HEK293T (cell line): Measurements from ENCODE around the gene CNNM3.

ENCODE experiments used
- CTCF ChIA-PET: fragments of 350-600 bp; formaldehyde crosslinking; extraction: SDS; loops from one replicate; lab custom pipeline; 2021; ENCODE audit warnings: antibody characterized with exemption, inconsistent platforms; lab: Yijun Ruan, JAX
- POLR2A ChIA-PET: fragments of 350-600 bp; formaldehyde crosslinking; extraction: SDS; loops from one replicate; lab custom pipeline; 2020; ENCODE audit warnings: antibody characterized with exemption, inconsistent platforms; lab: Yijun Ruan, JAX
- DNase-seq: peaks from one replicate; pipeline ENCODE4 v3.0.0; 2012; ENCODE audit warnings: mixed read lengths; ENCODE audit errors: extremely low spot score
- ARNT ChIP-seq: fragments of 450-650 bp; IDR thresholded peaks from 2 replicates; pipeline ENCODE4 v1.6.1; 2017; ENCODE audit warnings: mild to moderate bottlenecking
- BHLHE40 ChIP-seq: fragments of 450-650 bp; IDR thresholded peaks from 2 replicates; pipeline ENCODE4 v1.6.1; 2016; ENCODE audit warnings: mild to moderate bottlenecking, moderate library complexity, borderline replicate concordance
- CTBP1 ChIP-seq: fragments of 450-650 bp; IDR thresholded peaks from 2 replicates; pipeline ENCODE4 v1.6.1; 2016; ENCODE audit warnings: borderline replicate concordance
- ELF4 ChIP-seq: fragments of 450-650 bp; IDR thresholded peaks from 2 replicates; pipeline ENCODE4 v1.6.1; 2017; ENCODE audit warnings: antibody characterized with exemption
- FOXA1 ChIP-seq: fragments of 450-650 bp; IDR thresholded peaks from 2 replicates; pipeline ENCODE4 v1.6.1; 2016; ENCODE audit warnings: mild to moderate bottlenecking
- FOXK2 ChIP-seq: fragments of 450-650 bp; IDR thresholded peaks from 2 replicates; pipeline ENCODE4 v1.6.1; 2016; ENCODE audit warnings: mild to moderate bottlenecking
- FOXM1 ChIP-seq: fragments of 450-650 bp; IDR thresholded peaks from 2 replicates; pipeline ENCODE4 v1.6.1; 2017; ENCODE audit warnings: mild to moderate bottlenecking, borderline replicate concordance
- HDGF ChIP-seq: fragments of 450-650 bp; IDR thresholded peaks from 2 replicates; pipeline ENCODE4 v1.6.1; 2017; ENCODE audit warnings: antibody characterized with exemption, borderline replicate concordance
- L3MBTL2 ChIP-seq: fragments of 450-650 bp; conservative IDR thresholded peaks from 2 replicates; pipeline ENCODE4 v1.6.1; 2016; ENCODE audit warnings: mild to moderate bottlenecking
- LEF1 ChIP-seq: fragments of 450-650 bp; IDR thresholded peaks from 2 replicates; pipeline ENCODE4 v1.6.1; 2017; ENCODE audit warnings: mild to moderate bottlenecking, borderline replicate concordance
- NFRKB ChIP-seq: fragments of 450-650 bp; IDR thresholded peaks from 2 replicates; pipeline ENCODE4 v1.6.1; 2016; ENCODE audit warnings: mild to moderate bottlenecking, moderate library complexity
- PKNOX1 ChIP-seq: fragments of 450-650 bp; IDR thresholded peaks from 2 replicates; pipeline ENCODE4 v1.6.1; 2016
- SP1 ChIP-seq: fragments of 450-650 bp; IDR thresholded peaks from 2 replicates; pipeline ENCODE4 v1.6.1; 2017
- SUZ12 ChIP-seq: fragments of 450-650 bp; IDR thresholded peaks from 2 replicates; pipeline ENCODE4 v1.6.1; 2016; ENCODE audit warnings: mild to moderate bottlenecking
- TARDBP ChIP-seq: fragments of 450-650 bp; IDR thresholded peaks from 2 replicates; pipeline ENCODE4 v1.6.1; 2016
- ZNF384 ChIP-seq: fragments of 450-650 bp; IDR thresholded peaks from 2 replicates; pipeline ENCODE4 v1.6.1; 2016

The CNNM3 gene

DNA sequence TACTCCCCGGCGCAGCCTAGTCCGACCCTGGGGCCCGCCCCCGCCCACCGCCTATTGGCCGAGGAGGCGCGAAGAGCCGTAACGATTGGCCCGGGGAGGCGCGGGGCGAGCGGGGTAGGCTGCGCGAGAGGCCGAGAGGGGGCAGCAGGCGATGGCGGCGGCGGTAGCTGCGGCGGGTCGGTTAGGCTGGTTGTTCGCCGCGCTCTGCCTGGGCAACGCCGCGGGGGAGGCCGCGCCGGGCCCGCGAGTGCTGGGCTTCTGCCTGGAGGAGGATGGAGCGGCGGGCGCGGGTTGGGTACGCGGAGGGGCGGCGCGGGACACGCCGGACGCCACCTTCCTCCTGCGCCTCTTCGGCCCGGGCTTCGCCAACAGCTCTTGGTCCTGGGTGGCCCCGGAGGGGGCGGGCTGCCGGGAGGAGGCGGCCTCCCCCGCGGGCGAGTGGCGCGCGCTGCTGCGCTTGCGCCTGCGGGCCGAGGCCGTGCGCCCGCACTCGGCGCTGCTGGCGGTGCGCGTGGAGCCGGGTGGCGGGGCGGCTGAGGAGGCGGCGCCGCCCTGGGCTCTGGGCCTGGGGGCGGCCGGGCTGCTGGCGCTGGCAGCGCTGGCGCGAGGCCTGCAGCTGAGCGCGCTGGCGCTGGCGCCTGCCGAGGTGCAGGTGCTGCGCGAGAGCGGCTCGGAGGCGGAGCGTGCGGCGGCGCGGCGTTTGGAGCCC lies at the start of gene CNNM3:
TSS of gene CNNM3 (plus strand) at position 142 of the 709 bp plus-strand sequence. CDS start at position 152, 10 bp downstream.
- CTCF ChIA-PET = interaction anchor here (0.6 to 0.8 kb wide), 3 partner anchors 16 to 87 kb away, joined by 3 to 5 read pairs (median 4); no protein-coding TSS in a partner anchor
- TF ChIP-seq TARDBP (no peak), FOXM1 (peak; percentile 35; the same call in 1 of the 2 replicates)
- DNase-seq = peak; percentile 96
- POLR2A ChIA-PET = interaction anchor here (0.8 to 3.2 kb wide), 19 partner anchors 16 to 281 kb away, joined by 3 to 15 read pairs (median 3); partner anchors contain the start of genes ANKRD39 and KANSL3

GRCh38 chr2:96767135-96767871 lies 48.8 kb upstream of the CNNM3 start:
- ChIA-PET CTCF (interaction anchor here (0.7 kb wide), 1 partner anchor 8 kb away, joined by 3 read pairs; no protein-coding TSS in a partner anchor), POLR2A (interaction anchor here (1.8 kb wide), 1 partner anchor 49 kb away, joined by 5 read pairs; the partner anchor contains the start of gene CNNM3)
- DNase-seq = no peak
- no peak for TF ChIP-seq CTBP1

DNA sequence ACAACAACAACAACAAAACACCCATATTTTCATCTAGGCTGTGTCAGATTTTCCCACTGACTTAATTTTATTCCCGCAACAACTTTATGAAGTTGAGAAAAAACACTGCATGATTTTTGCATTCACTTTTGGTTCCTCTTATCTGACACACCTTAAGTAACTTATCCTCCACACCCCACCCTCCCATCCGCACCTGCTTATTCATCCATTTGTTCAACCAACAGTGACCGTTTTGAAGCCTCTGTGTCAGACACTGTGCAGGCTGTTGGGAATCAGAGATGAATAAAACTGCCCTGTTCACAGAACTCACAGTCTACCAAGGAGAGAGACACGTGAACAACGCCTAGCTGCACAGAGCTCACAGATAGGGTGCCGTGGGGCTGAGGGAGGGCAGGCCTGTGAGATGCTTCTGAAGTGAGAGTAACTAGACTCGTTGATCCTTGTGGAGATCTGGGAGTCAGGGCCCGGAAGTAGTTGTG lies 47.9 kb upstream of the CNNM3 start:
- ChIA-PET CTCF (interaction anchor here (0.8 kb wide), 1 partner anchor 16 kb away, joined by 3 read pairs; no protein-coding TSS in a partner anchor), POLR2A (interaction anchor here (0.7 to 1.8 kb wide), 3 partner anchors 10 to 48 kb away, joined by 3 to 5 read pairs (median 3); partner anchors contain the start of gene CNNM3)
- TF ChIP-seq HDGF (no peak), FOXM1 (no peak), L3MBTL2 (no peak), BHLHE40 (no peak), LEF1 (no peak), PKNOX1 (no peak), CTBP1 (no peak), ARNT (no peak)
- DNase-seq = no peak

GRCh38 chr2:96769814-96770213 lies 46.3 kb upstream of the CNNM3 start:
- ChIA-PET CTCF (no interaction called here), POLR2A (interaction anchor here (1.0 kb wide), 1 partner anchor 9 kb away, joined by 4 read pairs; the partner anchor contains the start of gene CNNM4)
- TF ChIP-seq HDGF (no peak), PKNOX1 (peak; percentile 14; the same call in 1 of the 2 replicates)
- DNase-seq = no peak

DNA sequence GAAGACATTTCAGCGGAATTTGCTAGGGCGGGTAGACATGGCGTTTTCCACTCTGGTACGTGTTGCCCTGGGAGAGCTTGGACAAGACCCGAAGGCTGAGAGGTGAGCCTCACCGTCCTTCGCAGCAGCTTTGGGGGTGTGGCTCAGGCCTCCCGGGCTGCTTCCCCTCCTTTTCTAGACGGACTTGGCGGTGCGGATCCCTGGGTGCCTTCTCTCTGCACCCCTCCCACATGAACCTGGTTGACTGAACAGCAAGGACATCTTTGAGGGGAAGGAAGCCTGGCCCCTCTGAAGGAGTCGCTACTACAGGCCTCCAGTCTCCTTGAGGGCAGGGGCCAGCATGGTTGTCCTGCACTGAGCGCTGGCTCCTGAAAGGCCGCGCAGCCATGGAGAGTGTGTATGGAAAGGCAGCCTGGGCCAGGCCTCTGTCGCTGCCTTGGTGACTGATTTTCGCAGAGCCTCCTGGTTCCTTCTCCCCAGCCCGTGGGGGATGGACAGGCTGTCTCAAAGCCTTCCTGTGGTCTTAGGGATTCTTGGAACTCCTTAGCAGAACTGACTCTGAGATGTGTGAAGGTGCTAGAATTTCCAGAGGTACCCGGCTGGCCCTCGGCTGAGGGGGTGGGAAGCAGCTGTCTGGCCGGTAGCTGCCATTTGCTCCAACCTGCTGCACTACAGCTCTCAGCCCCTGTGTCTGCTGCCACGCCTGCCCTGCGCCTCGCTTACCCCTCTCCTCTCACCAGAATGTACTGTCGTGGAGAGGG lies 45.4 kb upstream of the CNNM3 start:
- CTCF ChIA-PET = no interaction called here
- DNase-seq = no peak

More for the DNA sequence above, 45.4 kb upstream of the CNNM3 start:
- TF ChIP-seq FOXK2 (no peak), LEF1 (no peak), ELF4 (no peak), FOXM1 (no peak), PKNOX1 (no peak), FOXA1 (no peak), SP1 (no peak), SUZ12 (no peak), ZNF384 (no peak), NFRKB (no peak), CTBP1 (no peak), L3MBTL2 (no peak), ARNT (no peak), BHLHE40 (no peak), HDGF (no peak), TARDBP (no peak)
- POLR2A ChIA-PET = interaction anchor here (1.0 kb wide), 1 partner anchor 10 kb away, joined by 4 read pairs; the partner anchor contains the start of gene CNNM4
